Measurements from ENCODE around the gene SH3BGRL3.

DNA sequence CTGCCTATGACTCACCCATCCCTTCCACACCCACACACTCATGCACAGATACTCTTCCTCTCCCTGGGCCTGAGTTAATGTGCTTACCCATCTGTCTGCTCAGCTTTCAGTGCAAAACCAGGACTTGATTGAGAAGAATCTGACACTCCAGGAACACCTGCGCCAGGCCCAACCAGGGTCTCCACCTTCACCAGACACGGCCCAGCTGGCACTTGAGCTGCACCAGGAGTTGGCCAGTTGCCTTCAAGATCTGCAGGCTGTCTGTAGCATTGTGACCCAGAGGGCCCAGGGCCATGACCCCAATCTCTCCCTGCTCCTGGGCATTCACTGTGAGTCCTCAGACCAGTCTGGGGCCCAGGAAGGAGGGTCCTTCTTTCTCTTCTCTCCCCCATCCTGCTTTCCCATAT lies 3.5 kb upstream of the SH3BGRL3 start:
- TF ChIP-seq POLR2A (IDR thresholded peaks at IDR 0.05; ENCODE audit: low read depth, low read length) = no peak
- no peak for TF ChIP-seq POLR2AphosphoS5 (IDR thresholded peaks at IDR 0.05; ENCODE audit: low read depth, low read length)
- no peak for TF ChIP-seq TAF1 (IDR thresholded peaks at IDR 0.05; ENCODE audit: low read depth, low read length)
- TF ChIP-seq POU2F2 (IDR thresholded peaks at IDR 0.05; ENCODE audit: low read depth, low read length) = no peak
